NCI-H146 (cell line): ENCODE measurements around the gene ABCA7.
A peak's percentile ranks its signal among the peaks of the same experiment; 100 is the strongest.

Experiments used
- DNase-seq: peaks from one replicate; lab custom pipeline; 2025; lab: John Stamatoyannopoulos, UW

The ABCA7 gene

DNA sequence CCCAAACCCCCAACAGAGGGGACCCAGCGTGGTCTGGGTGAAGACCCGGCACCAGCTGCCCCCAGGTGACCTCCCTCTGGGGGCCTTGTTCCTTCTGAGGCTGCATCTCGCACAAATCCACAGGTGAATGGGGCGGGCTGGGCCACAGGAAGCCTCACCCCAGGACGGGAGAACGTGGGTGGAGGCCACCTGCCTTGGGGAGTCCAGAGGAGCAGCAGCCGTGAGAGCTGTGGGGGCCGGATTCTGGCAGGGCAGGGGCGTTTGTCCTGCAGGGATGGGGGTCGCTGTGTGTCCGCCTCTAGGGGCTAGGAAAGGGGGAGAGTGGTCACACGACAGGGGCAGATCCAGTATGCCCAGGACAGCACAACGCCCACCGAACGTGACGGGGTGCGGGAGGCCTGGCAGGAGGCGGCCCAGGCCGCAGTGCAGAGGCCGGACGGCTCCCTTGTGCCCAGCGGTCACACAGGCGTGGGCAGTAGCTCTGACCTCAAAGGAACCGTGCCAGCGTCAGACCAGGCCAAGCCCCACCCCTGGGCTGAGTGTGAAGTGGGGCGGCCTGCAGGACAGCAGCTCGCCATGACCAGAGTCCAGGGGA lies 48.6 kb downstream of the ABCA7 start:
- DNase-seq: no peak

DNA sequence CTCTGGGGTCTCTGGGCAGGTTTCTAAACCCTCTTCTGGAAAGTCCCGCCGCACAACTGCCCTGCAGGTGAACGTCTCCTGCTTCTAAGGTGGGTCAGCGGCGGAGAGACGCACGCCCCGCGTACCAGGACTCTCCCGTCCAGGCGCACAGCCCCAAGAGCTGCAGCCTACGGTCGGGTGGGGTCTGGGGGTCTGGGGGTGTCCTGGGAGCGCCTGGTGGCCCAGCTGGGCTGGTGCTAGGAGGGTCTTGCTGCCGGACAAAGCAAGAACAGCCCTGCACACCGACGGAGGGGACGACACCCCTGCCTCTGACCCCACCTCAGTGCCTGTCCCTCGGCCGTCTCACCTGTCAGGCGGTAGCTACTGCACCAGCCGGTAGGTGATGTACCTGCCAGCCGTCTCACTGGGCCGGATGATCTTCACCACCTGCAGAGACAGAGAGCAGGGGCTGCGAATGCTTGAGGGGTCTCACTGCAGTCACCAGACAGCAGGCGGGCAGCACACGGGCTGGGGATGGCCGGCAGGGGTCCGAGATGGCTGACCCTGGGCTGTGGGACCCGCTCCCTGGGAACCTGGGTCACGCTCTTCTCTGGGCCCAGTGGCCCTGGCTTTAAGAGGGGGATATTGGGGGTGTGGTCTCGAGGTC lies 49.3 kb downstream of the ABCA7 start:
- no peak for DNase-seq

DNA sequence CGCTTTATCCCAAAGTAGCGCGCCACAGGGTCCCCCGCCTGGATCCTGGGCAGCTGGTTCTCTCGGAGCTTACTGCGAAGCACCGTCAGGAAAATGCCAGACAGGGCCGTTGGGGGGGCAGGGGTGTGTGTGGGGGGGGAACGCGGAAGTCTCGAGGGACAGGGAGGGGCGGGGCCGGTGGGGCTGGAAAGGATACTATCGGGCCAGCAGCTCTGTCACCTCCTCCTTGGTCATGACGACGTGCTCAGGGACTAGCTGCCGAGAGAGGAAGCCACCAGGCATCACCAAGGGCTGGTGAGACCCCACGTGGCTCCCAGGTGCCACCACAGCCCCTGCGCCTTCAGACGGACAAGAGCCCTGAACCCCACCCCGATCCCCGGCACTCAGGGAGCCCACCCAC lies 50.0 kb downstream of the ABCA7 start:
- no peak for DNase-seq

DNA sequence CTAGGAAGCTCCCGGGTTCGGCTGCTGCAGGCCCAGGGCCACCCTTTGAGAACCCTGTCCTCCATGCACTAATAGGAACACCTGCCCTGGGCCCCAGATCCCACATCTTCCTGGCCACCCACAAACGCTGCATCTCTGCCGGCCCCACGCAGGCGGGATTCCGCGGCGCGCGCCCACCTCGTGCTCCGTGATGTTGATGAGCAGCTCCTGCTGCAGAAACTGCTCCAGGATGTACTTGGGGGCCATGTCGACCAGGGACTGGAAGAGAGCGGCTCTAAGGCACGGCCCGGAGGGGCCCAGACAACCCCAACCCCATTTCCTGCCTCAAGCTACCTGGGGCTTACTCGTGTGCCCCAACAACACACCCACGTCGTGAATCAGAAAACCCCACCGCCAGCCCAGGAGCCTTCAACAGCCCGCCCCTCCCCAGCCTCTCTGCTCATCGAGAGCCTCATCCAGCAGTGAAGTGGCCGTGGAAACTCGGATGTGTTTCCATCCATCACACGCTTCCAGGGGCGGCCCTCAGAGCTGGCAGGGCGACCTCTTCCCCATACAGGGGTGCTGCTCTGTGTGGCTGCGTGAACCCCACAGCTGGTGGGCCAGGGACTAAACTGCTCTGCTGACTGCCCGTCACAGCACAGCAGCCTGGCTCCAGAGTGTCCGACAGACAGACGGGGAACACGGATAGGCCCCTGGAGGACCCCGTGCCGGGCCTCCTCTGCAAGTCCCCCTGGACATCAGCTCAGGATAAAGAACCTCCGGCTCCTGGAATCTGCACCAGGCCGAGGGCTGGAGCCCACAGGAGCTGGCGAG lies 51.0 kb downstream of the ABCA7 start:
- no peak for DNase-seq

DNA sequence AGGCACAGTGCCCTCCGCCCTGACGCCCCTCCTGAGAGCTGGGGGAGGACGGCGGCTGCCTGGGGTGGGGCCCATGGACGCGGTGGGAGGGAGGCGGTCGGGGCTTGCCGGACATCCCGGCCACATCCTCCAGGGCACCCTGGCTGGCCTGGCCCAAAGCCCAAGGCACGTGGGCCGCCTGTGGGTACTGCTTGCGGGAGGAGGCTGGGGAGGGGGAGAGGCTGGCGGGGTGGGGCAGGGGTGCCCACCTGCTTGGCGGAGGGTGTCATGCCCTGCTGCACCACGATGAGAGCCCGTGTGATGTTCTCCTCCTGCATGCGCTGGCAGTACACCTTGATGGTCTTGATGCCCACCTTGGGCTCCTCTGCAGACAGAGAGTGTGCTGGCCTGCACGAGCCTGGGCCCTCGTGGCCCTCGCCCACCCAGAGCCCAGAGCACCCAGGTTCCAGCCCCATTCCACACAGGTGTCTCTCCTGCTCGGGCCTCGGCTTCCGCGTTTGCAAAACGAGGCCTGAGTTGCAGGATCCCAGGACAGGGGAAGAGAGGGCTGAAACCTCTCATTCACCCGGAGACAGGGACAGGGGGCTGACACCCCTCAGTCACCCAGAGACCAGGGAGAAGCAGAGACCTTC lies 51.8 kb downstream of the ABCA7 start:
- DNase-seq: no peak

DNA sequence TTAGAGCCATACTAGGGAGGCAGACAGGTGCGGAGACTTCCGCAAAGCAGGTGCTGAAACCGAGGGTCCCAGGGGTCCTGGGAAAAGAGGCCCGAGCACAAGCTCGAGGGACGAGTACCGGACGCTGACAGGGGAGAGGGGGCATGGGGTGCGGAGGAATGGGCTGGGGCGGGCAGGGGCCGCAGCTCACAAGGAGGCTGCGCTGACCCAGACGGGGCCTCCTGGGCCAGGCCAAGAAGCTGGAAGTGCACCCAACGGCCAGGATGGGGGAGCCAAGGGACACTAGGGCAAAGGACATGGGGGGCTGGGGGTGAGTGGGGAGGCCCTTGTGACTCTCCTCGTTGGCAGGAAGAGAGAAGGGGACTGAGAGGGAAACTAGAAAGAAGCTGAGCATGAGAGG lies 53.4 kb downstream of the ABCA7 start:
- DNase-seq: no peak

DNA sequence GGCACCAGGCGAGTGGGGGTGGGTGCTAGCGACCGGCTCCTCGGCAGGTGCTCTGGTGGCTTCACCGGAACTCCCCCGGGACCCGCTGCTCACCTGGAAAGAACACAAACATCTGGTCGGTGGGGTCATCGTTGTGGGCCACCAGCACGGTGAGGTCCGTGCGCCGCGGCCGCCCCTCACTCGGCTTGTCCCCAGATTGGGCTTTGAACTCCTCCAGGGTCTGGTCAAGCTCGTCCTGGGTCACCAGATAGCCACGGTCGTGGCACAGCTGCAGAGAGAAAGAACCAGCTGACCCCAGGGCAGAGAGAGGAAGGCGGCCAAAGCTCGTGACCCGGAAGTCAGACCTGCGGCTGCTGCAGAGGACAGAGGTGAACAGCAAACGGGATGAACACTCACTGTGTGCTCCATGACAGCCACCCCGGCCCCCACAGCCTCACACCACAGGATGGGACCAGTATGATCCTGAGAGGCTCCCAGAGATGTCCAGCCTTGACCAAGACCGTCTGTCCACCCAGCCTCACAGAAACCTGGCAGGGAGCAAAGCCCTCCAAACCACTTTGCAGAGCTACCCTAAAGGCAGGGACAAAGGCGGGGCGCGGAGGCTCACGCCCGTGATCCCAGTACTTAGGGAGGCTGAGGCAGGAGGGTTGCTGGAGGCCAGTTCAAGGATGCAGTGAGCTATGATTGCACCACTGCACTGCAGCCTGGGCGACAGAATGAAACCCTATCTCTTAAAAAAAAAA lies 54.1 kb downstream of the ABCA7 start:
- no peak for DNase-seq

DNA sequence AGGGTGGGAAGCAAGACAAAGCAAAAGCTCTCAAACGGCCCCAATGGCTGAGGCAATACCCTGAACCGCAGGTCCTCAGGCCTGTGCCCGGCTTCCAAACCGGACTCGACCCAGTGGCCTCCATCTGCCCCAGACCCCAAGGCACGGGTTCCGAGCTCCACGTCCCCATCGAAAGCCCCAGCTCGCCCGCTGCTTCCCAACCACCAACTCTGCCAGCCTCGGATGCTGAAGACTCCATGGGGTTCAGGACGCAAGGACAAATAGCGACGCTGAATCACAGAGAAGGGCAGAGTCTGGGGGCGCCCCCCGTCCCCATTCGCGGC lies 54.7 kb downstream of the ABCA7 start:
- DNase-seq: no peak

DNA sequence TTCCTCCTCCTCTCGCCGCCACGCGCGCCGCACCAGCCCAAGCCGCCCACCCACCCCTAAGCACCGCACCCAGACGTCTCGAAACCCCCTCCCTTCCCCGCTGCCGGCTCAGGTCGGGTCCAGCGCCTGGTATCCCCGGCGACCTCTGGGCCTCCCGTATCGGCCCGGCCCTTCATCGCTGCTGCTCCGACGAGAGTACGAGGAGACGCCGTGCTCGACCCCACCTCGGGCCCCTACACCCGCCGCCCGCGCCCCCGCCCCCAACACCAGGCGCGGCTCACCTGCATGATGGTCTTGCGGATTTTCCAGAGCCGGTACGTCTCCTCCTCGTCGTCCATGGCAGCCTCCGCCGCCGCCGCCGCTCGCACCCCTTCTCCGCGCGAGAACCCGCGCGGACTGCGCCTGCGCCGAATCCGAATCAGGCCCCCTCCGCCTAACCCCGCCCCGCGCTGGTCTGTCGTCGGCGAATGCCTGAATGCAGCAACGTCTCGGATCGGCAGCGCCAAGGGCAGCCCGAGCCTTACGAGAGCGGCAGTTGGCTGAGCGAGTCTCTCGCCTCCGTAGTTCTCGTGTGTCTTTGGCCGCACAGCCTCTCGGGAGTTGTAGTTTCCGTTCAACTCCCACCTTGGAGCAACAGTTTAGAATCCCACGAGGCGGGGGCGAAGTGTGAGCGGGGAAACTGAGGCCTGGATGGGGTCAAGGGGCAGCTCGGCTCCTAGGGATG lies 55.2 kb downstream of the ABCA7 start, which contains the start of gene POLR2E:
TSS of gene POLR2E (minus strand) at position 398 of the 724 bp plus-strand sequence. CDS start at position 338, 60 bp downstream.
- peak; percentile 92 for DNase-seq

DNA sequence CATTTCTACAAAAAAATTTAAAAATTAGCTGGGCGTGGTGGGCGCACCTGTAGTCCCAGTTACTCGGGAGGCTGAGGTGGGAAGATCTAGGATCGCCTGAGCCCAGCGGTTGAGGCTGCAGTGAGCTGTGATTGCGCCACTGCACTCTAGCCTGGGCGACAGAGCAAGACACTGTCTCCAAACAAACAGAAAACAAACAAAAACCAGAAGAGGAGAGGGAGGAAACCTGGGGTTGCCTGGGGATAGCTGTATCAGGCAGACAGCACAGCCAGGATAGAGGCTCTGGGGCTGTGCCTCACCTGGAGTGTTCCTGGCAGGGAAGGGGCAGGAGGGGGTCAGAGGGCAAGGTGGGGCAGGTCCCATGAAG lies 57.9 kb downstream of the ABCA7 start:
- no peak for DNase-seq

DNA sequence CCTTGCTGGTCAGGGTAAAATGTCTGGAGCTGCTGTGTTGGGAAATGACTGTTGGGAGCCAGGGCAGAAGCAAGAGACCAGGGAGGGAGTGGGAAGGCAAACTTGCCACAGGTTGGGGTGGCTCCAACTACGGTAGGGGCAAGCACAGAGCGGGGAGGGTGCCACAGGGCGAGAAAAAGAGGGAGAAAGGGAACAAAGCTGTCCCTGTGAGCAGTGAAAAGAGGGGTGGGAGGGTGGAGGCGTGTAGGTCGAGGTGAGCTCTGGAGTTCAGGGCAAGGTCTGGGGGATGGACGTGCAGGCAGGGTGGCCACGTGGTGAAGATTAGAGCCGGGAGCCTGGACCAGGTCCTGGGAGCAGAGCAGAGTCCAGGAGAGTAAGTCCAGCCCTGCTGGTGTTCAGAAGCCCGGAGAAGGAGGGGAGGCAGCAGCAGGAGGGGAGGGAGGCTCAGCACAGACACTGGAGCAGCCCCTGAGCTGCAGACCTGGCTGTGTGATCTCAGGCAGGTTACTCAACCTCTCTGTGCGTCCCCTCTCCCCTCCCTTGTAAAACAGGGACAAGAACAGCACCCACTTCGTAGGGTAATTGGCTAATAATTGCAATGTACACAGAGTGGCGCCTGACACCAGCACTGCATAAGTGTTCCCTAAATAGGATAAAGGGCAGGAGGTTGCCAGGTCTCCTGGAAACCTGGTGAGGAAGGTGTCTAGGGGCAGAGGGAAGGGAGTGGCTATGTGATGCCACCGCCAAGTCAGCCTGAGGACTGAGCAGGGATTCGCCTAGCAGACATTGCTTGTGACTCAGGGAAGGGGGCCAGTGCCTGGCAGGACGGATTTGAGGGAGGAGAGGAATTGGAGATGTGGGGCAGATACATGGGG lies 58.5 kb downstream of the ABCA7 start:
- DNase-seq: peak; percentile 21

DNA sequence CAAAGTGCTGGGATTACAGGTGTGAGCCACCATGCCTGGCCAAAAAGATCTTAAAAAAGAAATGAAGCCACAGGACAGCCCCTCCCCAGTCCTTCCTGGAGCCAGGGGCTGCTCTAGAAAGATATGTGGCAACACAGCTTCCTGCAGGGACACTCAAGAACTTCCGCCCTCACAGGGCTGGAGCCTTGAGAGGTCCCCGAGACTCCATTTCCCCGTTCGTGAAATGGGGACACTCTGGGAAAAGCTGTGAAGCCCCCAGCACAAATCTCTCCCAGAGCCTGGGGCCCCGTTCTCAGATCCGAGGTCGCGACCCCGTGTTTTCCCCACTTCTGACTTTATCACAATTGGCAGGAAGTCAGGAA lies 61.4 kb downstream of the ABCA7 start:
- no peak for DNase-seq

DNA sequence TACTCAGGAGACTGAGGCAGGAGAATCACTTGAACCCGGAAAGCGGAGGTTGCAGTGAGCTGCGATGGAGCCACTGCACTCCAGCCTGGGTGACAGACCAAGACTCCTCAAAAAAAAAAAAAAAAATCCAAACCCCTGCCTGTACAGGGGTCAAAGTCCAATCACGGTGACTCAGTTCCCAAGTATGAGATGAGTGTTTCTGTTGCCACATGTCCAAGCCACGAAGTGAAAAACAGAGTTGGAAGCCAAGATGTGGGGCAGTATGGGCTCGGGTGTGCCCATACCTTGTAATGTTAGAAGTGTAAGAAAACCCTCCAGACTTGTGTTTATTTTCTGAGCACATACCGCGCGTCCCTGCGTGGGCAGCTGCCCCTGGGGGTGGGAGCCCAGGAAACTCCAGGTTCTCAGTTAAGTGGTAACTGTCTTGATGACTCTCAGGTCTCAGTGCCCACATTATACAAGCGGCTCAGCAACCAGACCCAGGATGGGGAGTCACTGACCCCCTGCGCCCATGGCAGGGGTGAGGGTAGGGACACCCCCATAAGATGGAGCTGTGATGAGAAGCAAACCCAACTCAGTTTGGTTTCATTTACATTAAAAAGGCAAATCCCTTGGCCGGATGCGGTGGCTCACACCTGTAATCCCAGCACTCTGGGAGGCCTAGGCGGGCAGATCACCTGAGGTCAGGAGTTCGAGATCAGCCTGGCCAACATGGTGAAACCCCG lies 62.7 kb downstream of the ABCA7 start:
- DNase-seq: no peak

DNA sequence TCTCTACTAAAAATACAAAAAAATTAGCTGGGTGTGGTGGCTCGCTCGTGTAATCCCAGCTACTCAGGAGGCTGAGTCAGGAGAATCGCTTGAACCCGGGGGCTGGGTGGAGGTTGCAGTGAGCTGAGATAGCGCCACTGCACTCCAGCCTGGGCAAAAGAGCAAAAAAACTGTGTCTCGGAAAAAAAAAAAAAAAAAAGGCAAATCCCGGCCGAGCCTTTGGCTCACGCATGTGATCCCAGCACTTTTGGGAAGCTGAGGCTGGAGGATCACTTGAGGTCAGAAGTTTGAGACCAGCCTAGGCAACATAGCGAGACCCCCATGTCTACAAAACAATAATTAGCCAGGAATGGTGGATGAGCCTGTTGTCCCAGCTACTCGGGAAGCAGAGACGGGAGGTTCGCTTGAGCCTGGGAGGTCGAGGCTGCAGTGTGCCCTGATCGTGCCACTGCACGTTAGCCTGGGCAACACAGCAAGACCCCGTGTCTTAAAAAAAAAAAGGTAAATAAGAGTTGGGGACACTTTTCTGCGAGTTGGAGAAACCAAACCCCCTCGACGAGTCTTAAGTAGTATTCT lies 63.3 kb downstream of the ABCA7 start:
- DNase-seq: no peak

DNA sequence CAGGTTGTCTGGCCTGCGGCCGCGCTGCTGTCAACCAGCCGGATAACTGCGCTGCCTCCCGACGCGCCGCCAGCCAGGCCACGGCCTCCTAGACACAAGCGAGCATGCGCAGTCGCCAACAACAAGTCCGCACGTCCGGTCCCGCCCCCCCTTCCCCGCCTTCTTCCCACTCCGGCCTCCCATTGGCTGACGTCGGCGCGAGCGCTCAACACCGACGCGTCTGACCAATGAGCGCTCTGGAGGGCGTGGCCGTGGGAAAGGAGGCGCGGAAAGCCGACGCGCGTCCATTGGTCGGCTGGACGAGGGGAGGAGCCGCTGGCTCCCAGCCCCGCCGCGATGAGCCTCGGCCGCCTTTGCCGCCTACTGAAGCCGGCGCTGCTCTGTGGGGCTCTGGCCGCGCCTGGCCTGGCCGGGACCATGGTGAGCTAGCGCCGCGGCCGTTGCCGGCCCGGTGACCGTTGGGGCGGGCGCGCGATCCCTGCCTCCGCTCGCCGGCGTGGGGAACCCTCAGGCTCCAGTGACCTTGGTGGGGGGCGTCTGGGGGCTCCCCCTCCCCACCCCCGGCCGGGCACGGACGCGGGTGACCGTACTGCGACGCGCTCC lies 63.9 kb downstream of the ABCA7 start, which contains the start of gene GPX4:
TSS of gene GPX4 (plus strand) at position 287 of the 603 bp plus-strand sequence. CDS start at position 337, 50 bp downstream.
- peak; percentile 97 for DNase-seq

DNA sequence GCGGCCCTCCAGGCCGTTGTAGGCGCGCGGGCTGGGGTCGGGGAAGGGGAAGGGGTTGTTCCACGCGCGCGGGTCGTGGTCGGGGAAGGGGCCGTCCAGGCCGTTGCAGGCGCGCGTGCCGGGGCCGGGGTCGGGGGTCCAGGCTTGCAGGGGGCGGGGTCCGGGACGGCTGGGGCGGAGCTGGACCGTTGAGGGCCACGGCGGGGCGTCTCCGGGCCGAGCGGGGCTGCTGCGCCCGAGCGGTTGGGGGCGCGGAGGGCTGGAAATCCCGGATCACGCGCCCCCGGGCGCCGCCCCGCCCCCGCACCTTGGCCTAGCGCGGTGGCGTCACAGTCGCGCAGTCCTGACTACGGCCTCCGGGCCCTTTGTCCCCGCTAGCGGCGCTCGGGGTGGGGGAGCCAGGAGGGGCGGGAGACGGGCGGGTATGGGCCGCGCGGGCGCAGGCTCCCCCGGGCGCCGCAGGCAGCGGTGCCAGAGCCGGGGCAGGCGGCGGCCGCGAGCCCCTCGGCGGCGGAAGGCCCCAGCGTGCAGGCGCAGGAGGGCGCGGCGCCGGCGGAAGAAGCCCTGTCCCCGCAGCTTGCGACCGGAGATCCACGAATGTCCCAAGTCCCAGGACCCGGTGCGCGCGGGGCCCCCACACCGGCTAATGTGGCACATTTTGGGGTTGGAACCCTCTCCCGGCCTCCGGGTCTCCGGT lies 64.6 kb downstream of the ABCA7 start:
- peak; percentile 57 for DNase-seq

DNA sequence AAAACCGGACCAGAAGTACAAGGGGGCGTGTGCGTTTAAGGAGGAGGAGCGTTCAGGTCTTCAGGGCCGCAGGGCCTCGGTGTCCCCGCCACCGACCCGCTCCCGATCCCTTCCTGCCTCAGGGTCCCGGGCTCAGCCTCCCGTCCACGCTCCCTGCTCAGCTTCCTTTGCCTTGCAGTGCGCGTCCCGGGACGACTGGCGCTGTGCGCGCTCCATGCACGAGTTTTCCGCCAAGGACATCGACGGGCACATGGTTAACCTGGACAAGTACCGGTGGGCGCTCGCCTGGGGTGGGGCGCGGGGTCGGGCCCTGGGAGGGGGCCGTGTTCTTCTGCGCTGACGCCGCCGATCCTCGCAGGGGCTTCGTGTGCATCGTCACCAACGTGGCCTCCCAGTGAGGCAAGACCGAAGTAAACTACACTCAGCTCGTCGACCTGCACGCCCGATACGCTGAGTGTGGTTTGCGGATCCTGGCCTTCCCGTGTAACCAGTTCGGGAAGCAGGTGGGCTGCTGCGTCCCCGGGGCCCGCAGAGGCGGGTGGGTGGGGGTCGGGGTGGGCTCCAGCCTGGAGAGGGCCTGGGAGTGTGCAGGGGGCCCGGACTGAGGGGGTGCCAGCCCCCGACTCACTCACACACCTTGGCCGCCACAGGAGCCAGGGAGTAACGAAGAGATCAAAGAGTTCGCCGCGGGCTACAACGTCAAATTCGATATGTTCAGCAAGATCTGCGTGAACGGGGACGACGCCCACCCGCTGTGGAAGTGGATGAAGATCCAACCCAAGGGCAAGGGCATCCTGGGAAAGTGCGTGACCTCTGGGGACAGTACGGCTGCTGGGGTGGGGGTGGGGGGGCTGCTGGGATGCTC lies 65.3 kb downstream of the ABCA7 start:
- no peak for DNase-seq
